SH-SY5Y (cell line): ENCODE measurements around the gene CDCA5.

ENCODE experiments used
- GATA2 ChIP-seq: IDR thresholded peaks from 2 replicates; pipeline ENCODE4 v1.6.1; 2011; ENCODE audit warnings: mild to moderate bottlenecking, low read depth, low read length
- GATA3 ChIP-seq: IDR thresholded peaks from 2 replicates; pipeline ENCODE4 v1.6.1; 2011; ENCODE audit warnings: low read depth, mild to moderate bottlenecking, low read length, moderate library complexity

- TF ChIP-seq GATA2 = no peak
- no peak for TF ChIP-seq GATA3
Measured at GRCh38 chr11:65042891-65043290, 40.9 kb downstream of the CDCA5 start.
